ENCODE results near the gene ADAMTS16. TPM values are rescaled to one million over a fixed set of nuclear protein-coding genes. Genes with fewer than 3 reads are reported as not detected.

The ADAMTS16 gene
- total and polyA plus RNA-seq, 2 experiments from 2014 or later = 2.2 to 5.9 TPM

DNA sequence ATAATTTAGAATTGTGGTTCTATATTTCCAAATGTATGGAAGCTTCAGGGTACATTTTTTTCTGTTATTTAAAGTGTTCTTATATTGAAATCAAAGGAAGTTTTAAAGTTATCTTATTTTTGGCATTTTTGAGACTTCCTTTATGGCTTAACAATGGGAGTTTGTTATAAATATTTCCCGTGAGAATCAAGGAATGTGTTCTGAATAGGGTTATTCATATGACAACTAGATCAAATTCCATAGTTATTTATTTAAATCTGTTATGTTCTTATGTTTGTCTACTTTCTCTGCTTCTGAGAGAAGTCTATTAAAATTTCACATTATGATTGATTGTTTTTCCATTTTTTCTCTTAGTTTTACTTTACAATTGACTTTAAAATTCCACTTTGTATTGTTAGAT is 135.1 kb downstream of the ADAMTS16 start:
- Histone ChIP-seq H3K27me3 (no peaks in the 10 kb centered on the region), H3K36me3 (replicated peaks; ENCODE audit: insufficient read depth, low read depth) (no peaks in the 10 kb centered on the region), H4K20me1 (ENCODE audit: insufficient read depth, poor library complexity, severe bottlenecking) (no peaks in the 10 kb centered on the region), H3K9me3 (ENCODE audit: low read depth) (no peaks in the 10 kb centered on the region), H3K27ac (no peak overlapping the region), H3K4me3 (no peak overlapping the region), H3K4me2 (no peak overlapping the region), H3K9me2 (replicated peaks; ENCODE audit: insufficient read depth) (no peaks in the 10 kb centered on the region), H3K79me2 (no peaks in the 10 kb centered on the region), H2AFZ (no peak overlapping the region), H3K4me1 (ENCODE audit: insufficient read depth) (peaks cover 8% of the 10 kb centered on the region)
- WGBS (ENCODE audit: low lambda C conversion rate, missing lambda C conversion rate) = 79% methylated on average over 1 of the region's 1 CpG
- TF ChIP-seq, protein P1, sequence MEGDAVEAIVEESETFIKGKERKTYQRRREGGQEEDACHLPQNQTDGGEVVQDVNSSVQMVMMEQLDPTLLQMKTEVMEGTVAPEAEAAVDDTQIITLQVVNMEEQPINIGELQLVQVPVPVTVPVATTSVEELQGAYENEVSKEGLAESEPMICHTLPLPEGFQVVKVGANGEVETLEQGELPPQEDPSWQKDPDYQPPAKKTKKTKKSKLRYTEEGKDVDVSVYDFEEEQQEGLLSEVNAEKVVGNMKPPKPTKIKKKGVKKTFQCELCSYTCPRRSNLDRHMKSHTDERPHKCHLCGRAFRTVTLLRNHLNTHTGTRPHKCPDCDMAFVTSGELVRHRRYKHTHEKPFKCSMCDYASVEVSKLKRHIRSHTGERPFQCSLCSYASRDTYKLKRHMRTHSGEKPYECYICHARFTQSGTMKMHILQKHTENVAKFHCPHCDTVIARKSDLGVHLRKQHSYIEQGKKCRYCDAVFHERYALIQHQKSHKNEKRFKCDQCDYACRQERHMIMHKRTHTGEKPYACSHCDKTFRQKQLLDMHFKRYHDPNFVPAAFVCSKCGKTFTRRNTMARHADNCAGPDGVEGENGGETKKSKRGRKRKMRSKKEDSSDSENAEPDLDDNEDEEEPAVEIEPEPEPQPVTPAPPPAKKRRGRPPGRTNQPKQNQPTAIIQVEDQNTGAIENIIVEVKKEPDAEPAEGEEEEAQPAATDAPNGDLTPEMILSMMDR (IDR thresholded peaks at IDR 0.05; ENCODE audit: poor library complexity) = no peak
- TF ChIP-seq EZH2phosphoT487 (IDR thresholded peaks at IDR 0.05; ENCODE audit: low read depth, severe bottlenecking, unreplicated experiment) = no peak
- TF ChIP-seq EZH2 (IDR thresholded peaks at IDR 0.05; ENCODE audit: borderline replicate concordance) = no peak
- DNase-seq (ENCODE audit: low spot score) = no peak

DNA sequence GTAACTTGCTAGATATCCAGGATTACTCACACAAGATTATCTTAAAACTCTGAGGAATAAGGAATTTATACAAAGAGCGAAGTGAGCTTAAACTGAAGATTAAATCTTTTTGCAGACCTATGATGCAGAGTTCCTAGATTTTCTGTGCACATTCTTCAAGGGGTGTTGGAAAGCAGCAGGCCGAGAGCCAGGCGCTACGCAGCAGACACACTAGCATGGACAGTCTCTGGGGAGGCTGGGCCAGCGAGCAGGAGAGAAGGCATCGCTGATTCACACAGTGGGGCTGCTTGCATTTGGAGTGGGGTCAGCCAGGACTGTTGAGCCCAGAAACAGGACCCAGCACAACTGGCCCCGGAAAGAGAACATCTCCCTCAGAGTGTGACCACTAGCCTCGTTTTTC is 136.3 kb downstream of the ADAMTS16 start:
- no peaks in the 10 kb centered on the region for H3K27me3 ChIP-seq
- no peaks in the 10 kb centered on the region for H3K9me3 ChIP-seq (ENCODE audit: low read depth)
- no peaks in the 10 kb centered on the region for H3K9me2 ChIP-seq (replicated peaks; ENCODE audit: insufficient read depth)
- no peak overlapping the region for H3K27ac ChIP-seq
- no peaks in the 10 kb centered on the region for H4K20me1 ChIP-seq (ENCODE audit: insufficient read depth, poor library complexity, severe bottlenecking)
- WGBS (ENCODE audit: low lambda C conversion rate, missing lambda C conversion rate) = 81% methylated on average over 8 of the region's 8 CpGs
- no peaks in the 10 kb centered on the region for H3K79me2 ChIP-seq
- H3K36me3 ChIP-seq (replicated peaks; ENCODE audit: insufficient read depth, low read depth) = no peaks in the 10 kb centered on the region
- H3K4me1 ChIP-seq (ENCODE audit: insufficient read depth) = peaks cover 8% of the 10 kb centered on the region
- DNase-seq (ENCODE audit: low spot score) = no peak
- no peak overlapping the region for H3K4me3 ChIP-seq
- no peak overlapping the region for H2AFZ ChIP-seq
- H3K4me2 ChIP-seq = no peak overlapping the region
- TF ChIP-seq, protein P1 (IDR thresholded peaks at IDR 0.05; ENCODE audit: poor library complexity) = no peak
- no peak for TF ChIP-seq EZH2phosphoT487 (IDR thresholded peaks at IDR 0.05; ENCODE audit: low read depth, severe bottlenecking, unreplicated experiment)
- TF ChIP-seq EZH2 (IDR thresholded peaks at IDR 0.05; ENCODE audit: borderline replicate concordance) = no peak

DNA sequence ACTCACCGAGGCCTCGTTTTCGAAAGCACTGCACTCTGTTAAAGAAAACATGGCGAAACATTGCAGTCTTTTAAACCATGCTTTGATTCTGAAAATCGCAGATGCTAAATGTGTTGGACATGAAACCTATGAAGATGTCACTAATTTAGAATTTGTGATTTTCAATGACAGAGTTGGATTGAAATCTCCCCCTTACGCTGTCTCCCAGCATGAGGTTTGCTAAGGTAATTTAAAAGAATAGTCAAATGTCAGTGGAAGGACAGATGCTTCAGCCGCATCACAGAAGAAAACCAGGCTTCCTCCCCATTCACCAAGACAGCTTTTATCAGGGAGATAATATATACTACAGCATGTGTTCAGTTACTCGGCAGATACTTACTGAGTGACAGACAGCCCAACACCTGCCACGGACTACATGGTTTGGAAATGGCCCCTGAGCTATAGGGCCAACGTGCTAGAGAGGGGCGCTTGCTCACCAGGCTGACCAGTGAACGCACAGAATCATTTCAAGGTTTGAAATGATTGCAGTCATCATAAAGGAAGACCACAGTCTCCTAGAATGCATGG is 136.9 kb downstream of the ADAMTS16 start:
- Histone ChIP-seq H4K20me1 (ENCODE audit: insufficient read depth, poor library complexity, severe bottlenecking) (no peaks in the 10 kb centered on the region), H3K27ac (no peak overlapping the region), H2AFZ (no peak overlapping the region), H3K4me1 (ENCODE audit: insufficient read depth) (peaks cover 8% of the 10 kb centered on the region), H3K36me3 (replicated peaks; ENCODE audit: insufficient read depth, low read depth) (no peaks in the 10 kb centered on the region), H3K9me3 (ENCODE audit: low read depth) (no peaks in the 10 kb centered on the region), H3K27me3 (no peaks in the 10 kb centered on the region), H3K4me3 (no peak overlapping the region), H3K9me2 (replicated peaks; ENCODE audit: insufficient read depth) (no peaks in the 10 kb centered on the region), H3K79me2 (no peaks in the 10 kb centered on the region), H3K4me2 (no peak overlapping the region)
- TF ChIP-seq EZH2phosphoT487 (IDR thresholded peaks at IDR 0.05; ENCODE audit: low read depth, severe bottlenecking, unreplicated experiment) (no peak), EZH2 (IDR thresholded peaks at IDR 0.05; ENCODE audit: borderline replicate concordance) (no peak)
- TF ChIP-seq, protein P1 (IDR thresholded peaks at IDR 0.05; ENCODE audit: poor library complexity) = no peak
- 87% methylated on average over 12 of the region's 12 CpGs for WGBS (ENCODE audit: low lambda C conversion rate, missing lambda C conversion rate)
- DNase-seq (ENCODE audit: low spot score) = no peak

Measured in hepatocyte (in vitro differentiated cells).